SK-N-SH (cell line): ENCODE measurements around the gene IPCEF1. TPM values are rescaled to one million over a fixed set of nuclear protein-coding genes. Genes with fewer than 3 reads are reported as not detected.
"Not testable (repeated sequence)": the region's sequence is repeated elsewhere in the genome, so short reads cannot be mapped to it uniquely, and the experiment has no call there.

Experiments used
- CTCF ChIA-PET: fragments of 300-600, 350-600 bp; formaldehyde crosslinking; extraction: SDS; loops from one replicate; lab custom pipeline; 2021; lab: Yijun Ruan, JAX
- POLR2A ChIA-PET: fragments of 350-600 bp; sonication (Branson Sonifier 250); formaldehyde crosslinking; extraction: SDS; loops from one replicate; lab custom pipeline; 2020; ENCODE audit warnings: antibody characterized with exemption, inconsistent platforms; lab: Yijun Ruan, JAX
- DNase-seq: peaks from one replicate; pipeline ENCODE4 v3.0.0; 2012
- H2AFZ ChIP-seq: fragments of 200-600 bp; sonication (generic); 2 replicates; pipeline ENCODE4 v1.8.1; 2016; ENCODE audit warnings: antibody characterized with exemption, mild to moderate bottlenecking, low read depth
- H3F3A ChIP-seq: fragments of 200-600 bp; sonication (generic); replicated peaks from 2 replicates; pipeline ENCODE3; 2016; ENCODE audit warnings: antibody characterized with exemption, mild to moderate bottlenecking; ENCODE audit not compliant: insufficient read depth
- H3K27ac ChIP-seq, 2 experiments: fragments of 200-500 bp in 1 of 2; fragments of 200-600 bp in 1 of 2; sonication (Bioruptor generic) in 1 of 2; sonication (generic), shearing (Covaris generic) in 1 of 2; 2 replicates each; pipeline versions ENCODE4 v1.5.1 to v1.6.1; 2014 to 2016; ENCODE audit warnings: low read depth in 2 of 2, inconsistent platforms in 1 of 2, low read length in 1 of 2, mild to moderate bottlenecking in 1 of 2, mixed read lengths in 1 of 2
- H3K27me3 ChIP-seq: fragments of 200-600 bp; sonication (generic), shearing (Covaris generic); 2 replicates; pipeline ENCODE4 v1.6.1; 2016; ENCODE audit warnings: mixed run types; ENCODE audit not compliant: insufficient read depth
- H3K36me3 ChIP-seq, 2 experiments: fragments of 200-500 bp in 1 of 2; fragments of 200-600 bp in 1 of 2; sonication (Bioruptor generic) in 1 of 2; sonication (generic) in 1 of 2; replicated peaks in 1 of 2; 2 replicates each; pipeline versions ENCODE3 to v1.5.1; 2014 to 2016; ENCODE audit warnings: low read length in 1 of 2, mild to moderate bottlenecking in 1 of 2; ENCODE audit not compliant: insufficient read depth in 2 of 2, control insufficient read depth in 1 of 2
- H3K4me1 ChIP-seq, 2 experiments: fragments of 200-500 bp in 1 of 2; fragments of 200-600 bp in 1 of 2; sonication (Bioruptor generic) in 1 of 2; sonication (generic), shearing (Covaris generic) in 1 of 2; 2 replicates each; pipeline versions ENCODE4 v1.5.1 to v1.6.1; 2014 to 2016; ENCODE audit warnings: low read depth in 1 of 2, low read length in 1 of 2, mixed run types in 1 of 2; ENCODE audit not compliant: insufficient read depth in 2 of 2, control insufficient read depth in 1 of 2
- H3K4me2 ChIP-seq: fragments of 200-600 bp; sonication (generic), shearing (Covaris generic); 2 replicates; pipeline ENCODE4 v1.6.1; 2017; ENCODE audit warnings: mixed run types
- H3K4me3 ChIP-seq, 2 experiments: fragments of 200-500 bp in 1 of 2; fragments of 200-600 bp in 1 of 2; sonication (Bioruptor generic) in 1 of 2; sonication (generic), shearing (Covaris generic) in 1 of 2; 2 replicates each; pipeline versions ENCODE4 v1.5.1 to v1.8.1; 2014 to 2016; ENCODE audit warnings: low read depth in 2 of 2, inconsistent platforms in 1 of 2, low read length in 1 of 2, mild to moderate bottlenecking in 1 of 2, mixed read lengths in 1 of 2, moderate library complexity in 1 of 2
- H3K79me2 ChIP-seq: fragments of 200-600 bp; sonication (generic); 2 replicates; pipeline ENCODE4 v1.8.1; 2017; ENCODE audit warnings: mild to moderate bottlenecking; ENCODE audit not compliant: insufficient read depth
- H3K9ac ChIP-seq: fragments of 200-600 bp; sonication (generic); 2 replicates; pipeline ENCODE4 v1.6.1; 2017; ENCODE audit warnings: mixed run types
- H3K9me2 ChIP-seq: fragments of 200-600 bp; sonication (generic); 2 replicates; pipeline ENCODE4 v1.6.1; 2017; ENCODE audit warnings: mixed run types
- H3K9me3 ChIP-seq: fragments of 200-600 bp; sonication (generic); 2 replicates; pipeline ENCODE4 v1.6.1; 2017; ENCODE audit warnings: mixed run types, mild to moderate bottlenecking, moderate library complexity
- H4K20me1 ChIP-seq: fragments of 200-600 bp; sonication (generic); 2 replicates; pipeline ENCODE4 v1.6.1; 2017; ENCODE audit warnings: mild to moderate bottlenecking, mixed run types; ENCODE audit not compliant: insufficient read depth
- CHD2 ChIP-seq: fragments of 150-350 bp; IDR thresholded peaks from 2 replicates; pipeline ENCODE4 v1.6.1; 2018; ENCODE audit warnings: low read length; ENCODE audit not compliant: partially characterized antibody
- FOXM1 ChIP-seq: IDR thresholded peaks from 2 replicates; pipeline ENCODE4 v1.4.0; 2012; ENCODE audit warnings: low read depth, mild to moderate bottlenecking
- MXI1 ChIP-seq: IDR thresholded peaks from 2 replicates; pipeline ENCODE4 v1.6.1; 2012; ENCODE audit warnings: mild to moderate bottlenecking, low read depth, low read length, improper control_type of control experiment
- RAD21 ChIP-seq: IDR thresholded peaks from 2 replicates; pipeline ENCODE4 v1.6.1; 2012; ENCODE audit warnings: mild to moderate bottlenecking, low read length
- RFX5 ChIP-seq: IDR thresholded peaks from 2 replicates; pipeline ENCODE4 v1.6.1; 2012; ENCODE audit warnings: mild to moderate bottlenecking, improper control_type of control experiment, low read length
- TAF1 ChIP-seq: IDR thresholded peaks from 2 replicates; pipeline ENCODE4 v1.6.1; 2012; ENCODE audit warnings: low read depth, mild to moderate bottlenecking, low read length, moderate library complexity, borderline replicate concordance
- TEAD4 ChIP-seq: IDR thresholded peaks from 2 replicates; pipeline ENCODE4 v1.4.0; 2012; ENCODE audit warnings: mild to moderate bottlenecking, borderline replicate concordance; ENCODE audit not compliant: insufficient read depth
- WGBS: methylation state at CpG from one replicate; pipeline ENCODE4 v1.1.6; 2017; ENCODE audit warnings: low lambda C conversion rate; 5-methylcytosine and 5-hydroxymethylcytosine counted together
- polyA plus RNA-seq, 3 experiments: library from polyadenylated mRNA; depleted of rRNA; stranded (reverse); fragments of >200 nt; gene quantifications; 2 replicates each; pipeline ENCODE4 v1.2.3, GENCODE V29; 2012
- TF ChIP-seq, protein P1 (sequence below): fragments of 150-350 bp; IDR thresholded peaks from 2 replicates; pipeline ENCODE4 v1.6.1; 2017; ENCODE audit warnings: antibody characterized with exemption, low read length, low read depth, borderline replicate concordance
- TF ChIP-seq, protein P2 (sequence below): IDR thresholded peaks from 2 replicates; pipeline ENCODE4 v1.6.1; 2012; ENCODE audit warnings: mild to moderate bottlenecking, low read depth, low read length, moderate library complexity
- TF ChIP-seq, protein P3 (sequence below): fragments of 150-350 bp; IDR thresholded peaks from 2 replicates; pipeline ENCODE4 v1.6.1; 2016; ENCODE audit warnings: mild to moderate bottlenecking, low read depth, low read length

Gene IPCEF1
- polyA plus RNA-seq, 1 of the 3 experiments (the other 2 are of a cell fraction), result not detected

- H4K20me1 ChIP-seq, H3K27me3 ChIP-seq, H3K36me3 ChIP-seq, H3K9ac ChIP-seq, H3F3A ChIP-seq, POLR2A ChIA-PET, H3K27ac ChIP-seq, H3K79me2 ChIP-seq, H3K9me3 ChIP-seq, DNase-seq, H3K9me2 ChIP-seq, H3K4me3 ChIP-seq, H3K4me1 ChIP-seq, H3K4me2 ChIP-seq, H2AFZ ChIP-seq: not testable (repeated sequence)
- CTCF ChIA-PET, result interaction anchor here (2.1 kb wide), 1 partner anchor 50 kb away, joined by 7 read pairs; no protein-coding TSS in a partner anchor
- WGBS, result 96% methylated on average over 1 of the region's 1 CpG
These were observed 29.3 kb downstream of the IPCEF1 start for GRCh38 chr6:154327313-154327712.

DNA sequence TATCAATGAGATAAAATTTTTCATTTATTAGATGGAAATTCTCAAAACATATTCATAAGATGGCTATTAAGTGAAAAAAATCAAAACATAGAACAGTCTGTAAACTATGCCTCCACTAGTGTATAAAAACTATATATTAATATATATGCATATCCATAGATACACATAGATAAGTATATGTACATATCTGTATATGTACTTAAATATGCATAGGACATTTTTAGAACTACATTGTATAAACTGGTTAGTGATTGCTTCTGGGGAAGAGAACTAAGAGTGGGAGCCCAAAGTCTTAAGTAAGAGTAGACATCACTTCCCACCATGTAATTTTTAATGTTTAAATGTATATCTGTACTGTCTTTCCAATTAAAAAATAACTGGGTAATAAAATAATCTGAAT lies 31.5 kb downstream of the IPCEF1 start:
- Histone ChIP-seq H3K4me2 (no peak overlapping the region), H3K79me2 (no peaks in the 10 kb centered on the region), H3K9me2 (no peaks in the 10 kb centered on the region), H4K20me1 (no peaks in the 10 kb centered on the region), H2AFZ (no peak overlapping the region), H3K27ac (no peak overlapping the region), H3F3A (no peaks in the 10 kb centered on the region), H3K4me1 (no peaks in the 10 kb centered on the region), H3K27me3 (no peaks in the 10 kb centered on the region), H3K9ac (no peak overlapping the region), H3K4me3 (no peak overlapping the region), H3K36me3 (no peaks in the 10 kb centered on the region), H3K9me3 (no peaks in the 10 kb centered on the region)
- TF ChIP-seq MXI1 (no peak), CHD2 (no peak), RAD21 (no peak), TAF1 (no peak), TEAD4 (no peak), RFX5 (no peak), FOXM1 (no peak)
- TF ChIP-seq, protein P1, sequence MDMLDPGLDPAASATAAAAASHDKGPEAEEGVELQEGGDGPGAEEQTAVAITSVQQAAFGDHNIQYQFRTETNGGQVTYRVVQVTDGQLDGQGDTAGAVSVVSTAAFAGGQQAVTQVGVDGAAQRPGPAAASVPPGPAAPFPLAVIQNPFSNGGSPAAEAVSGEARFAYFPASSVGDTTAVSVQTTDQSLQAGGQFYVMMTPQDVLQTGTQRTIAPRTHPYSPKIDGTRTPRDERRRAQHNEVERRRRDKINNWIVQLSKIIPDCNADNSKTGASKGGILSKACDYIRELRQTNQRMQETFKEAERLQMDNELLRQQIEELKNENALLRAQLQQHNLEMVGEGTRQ, result no peak
- TF ChIP-seq, protein P2, sequence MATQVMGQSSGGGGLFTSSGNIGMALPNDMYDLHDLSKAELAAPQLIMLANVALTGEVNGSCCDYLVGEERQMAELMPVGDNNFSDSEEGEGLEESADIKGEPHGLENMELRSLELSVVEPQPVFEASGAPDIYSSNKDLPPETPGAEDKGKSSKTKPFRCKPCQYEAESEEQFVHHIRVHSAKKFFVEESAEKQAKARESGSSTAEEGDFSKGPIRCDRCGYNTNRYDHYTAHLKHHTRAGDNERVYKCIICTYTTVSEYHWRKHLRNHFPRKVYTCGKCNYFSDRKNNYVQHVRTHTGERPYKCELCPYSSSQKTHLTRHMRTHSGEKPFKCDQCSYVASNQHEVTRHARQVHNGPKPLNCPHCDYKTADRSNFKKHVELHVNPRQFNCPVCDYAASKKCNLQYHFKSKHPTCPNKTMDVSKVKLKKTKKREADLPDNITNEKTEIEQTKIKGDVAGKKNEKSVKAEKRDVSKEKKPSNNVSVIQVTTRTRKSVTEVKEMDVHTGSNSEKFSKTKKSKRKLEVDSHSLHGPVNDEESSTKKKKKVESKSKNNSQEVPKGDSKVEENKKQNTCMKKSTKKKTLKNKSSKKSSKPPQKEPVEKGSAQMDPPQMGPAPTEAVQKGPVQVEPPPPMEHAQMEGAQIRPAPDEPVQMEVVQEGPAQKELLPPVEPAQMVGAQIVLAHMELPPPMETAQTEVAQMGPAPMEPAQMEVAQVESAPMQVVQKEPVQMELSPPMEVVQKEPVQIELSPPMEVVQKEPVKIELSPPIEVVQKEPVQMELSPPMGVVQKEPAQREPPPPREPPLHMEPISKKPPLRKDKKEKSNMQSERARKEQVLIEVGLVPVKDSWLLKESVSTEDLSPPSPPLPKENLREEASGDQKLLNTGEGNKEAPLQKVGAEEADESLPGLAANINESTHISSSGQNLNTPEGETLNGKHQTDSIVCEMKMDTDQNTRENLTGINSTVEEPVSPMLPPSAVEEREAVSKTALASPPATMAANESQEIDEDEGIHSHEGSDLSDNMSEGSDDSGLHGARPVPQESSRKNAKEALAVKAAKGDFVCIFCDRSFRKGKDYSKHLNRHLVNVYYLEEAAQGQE, result no peak
- TF ChIP-seq, protein P3, sequence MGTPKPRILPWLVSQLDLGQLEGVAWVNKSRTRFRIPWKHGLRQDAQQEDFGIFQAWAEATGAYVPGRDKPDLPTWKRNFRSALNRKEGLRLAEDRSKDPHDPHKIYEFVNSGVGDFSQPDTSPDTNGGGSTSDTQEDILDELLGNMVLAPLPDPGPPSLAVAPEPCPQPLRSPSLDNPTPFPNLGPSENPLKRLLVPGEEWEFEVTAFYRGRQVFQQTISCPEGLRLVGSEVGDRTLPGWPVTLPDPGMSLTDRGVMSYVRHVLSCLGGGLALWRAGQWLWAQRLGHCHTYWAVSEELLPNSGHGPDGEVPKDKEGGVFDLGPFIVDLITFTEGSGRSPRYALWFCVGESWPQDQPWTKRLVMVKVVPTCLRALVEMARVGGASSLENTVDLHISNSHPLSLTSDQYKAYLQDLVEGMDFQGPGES, result no peak
- no peak for DNase-seq
- POLR2A ChIA-PET, result no interaction called here
- CTCF ChIA-PET, result no interaction called here
